ENCODE results near the gene P2RY2. TPM values are rescaled to one million over a fixed set of nuclear protein-coding genes. Genes with fewer than 3 reads are reported as not detected.

The P2RY2 gene
- total RNA-seq, 6 donors from 2014 or later: 7.8 to 15.0 (median 11.7) TPM

DNA sequence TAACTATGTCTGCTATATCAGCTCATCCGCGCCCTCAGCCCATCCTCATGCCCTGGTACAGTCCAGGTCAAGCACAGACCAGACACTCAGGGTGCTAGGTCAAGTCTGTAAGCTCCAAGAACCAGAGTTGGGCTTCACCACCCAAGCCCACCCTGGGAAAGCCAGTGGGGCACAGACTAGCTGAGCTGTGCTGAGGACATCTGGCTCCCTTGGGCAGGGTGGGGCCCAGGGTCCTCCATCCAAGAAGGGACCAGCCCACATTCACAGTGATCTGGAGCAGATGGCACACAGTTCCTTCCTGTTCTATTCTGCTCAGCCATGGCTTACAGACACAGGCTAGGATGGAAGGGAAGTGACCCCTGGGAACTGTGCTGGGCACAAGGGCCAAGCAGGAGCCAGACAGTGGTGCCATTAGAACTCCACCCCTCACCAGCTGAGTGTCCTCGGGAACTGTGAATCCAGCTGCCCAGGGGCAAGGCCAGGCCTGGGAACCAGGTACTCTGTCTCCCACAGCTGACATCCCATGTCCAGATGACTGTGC lies 63.2 kb downstream of the P2RY2 start:
- WGBS, 2 donors: 85% methylated on average over 3 of the region's 3 CpGs; no CpG with 5 or more reads in 1 of the 2 donors
- Histone ChIP-seq H3K27ac (peak overlapping the region in 1 of 4 donors; percentile 69), H3K36me3 (no peaks in the 10 kb centered on the region), H3K27me3 (no peaks in the 10 kb centered on the region), H3K4me1 (peaks cover 0 to 9% (median 2%) of the 10 kb centered on the region in 4 donors), H3K4me3 (no peak overlapping the region), H3K9me3 (no peaks in the 10 kb centered on the region)
- no peak for DNase-seq
- peak; percentile 58 to 76 for ATAC-seq (ENCODE audit: low FRiP score in 2 of 2)
- no peak for TF ChIP-seq POLR2AphosphoS5 (IDR thresholded peaks at IDR 0.05)
- TF ChIP-seq EP300 (IDR thresholded peaks at IDR 0.05): no peak
- TF ChIP-seq, protein P1, sequence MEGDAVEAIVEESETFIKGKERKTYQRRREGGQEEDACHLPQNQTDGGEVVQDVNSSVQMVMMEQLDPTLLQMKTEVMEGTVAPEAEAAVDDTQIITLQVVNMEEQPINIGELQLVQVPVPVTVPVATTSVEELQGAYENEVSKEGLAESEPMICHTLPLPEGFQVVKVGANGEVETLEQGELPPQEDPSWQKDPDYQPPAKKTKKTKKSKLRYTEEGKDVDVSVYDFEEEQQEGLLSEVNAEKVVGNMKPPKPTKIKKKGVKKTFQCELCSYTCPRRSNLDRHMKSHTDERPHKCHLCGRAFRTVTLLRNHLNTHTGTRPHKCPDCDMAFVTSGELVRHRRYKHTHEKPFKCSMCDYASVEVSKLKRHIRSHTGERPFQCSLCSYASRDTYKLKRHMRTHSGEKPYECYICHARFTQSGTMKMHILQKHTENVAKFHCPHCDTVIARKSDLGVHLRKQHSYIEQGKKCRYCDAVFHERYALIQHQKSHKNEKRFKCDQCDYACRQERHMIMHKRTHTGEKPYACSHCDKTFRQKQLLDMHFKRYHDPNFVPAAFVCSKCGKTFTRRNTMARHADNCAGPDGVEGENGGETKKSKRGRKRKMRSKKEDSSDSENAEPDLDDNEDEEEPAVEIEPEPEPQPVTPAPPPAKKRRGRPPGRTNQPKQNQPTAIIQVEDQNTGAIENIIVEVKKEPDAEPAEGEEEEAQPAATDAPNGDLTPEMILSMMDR (IDR thresholded peaks at IDR 0.05): no peak
- no peak for TF ChIP-seq POLR2A (IDR thresholded peaks at IDR 0.05)

DNA sequence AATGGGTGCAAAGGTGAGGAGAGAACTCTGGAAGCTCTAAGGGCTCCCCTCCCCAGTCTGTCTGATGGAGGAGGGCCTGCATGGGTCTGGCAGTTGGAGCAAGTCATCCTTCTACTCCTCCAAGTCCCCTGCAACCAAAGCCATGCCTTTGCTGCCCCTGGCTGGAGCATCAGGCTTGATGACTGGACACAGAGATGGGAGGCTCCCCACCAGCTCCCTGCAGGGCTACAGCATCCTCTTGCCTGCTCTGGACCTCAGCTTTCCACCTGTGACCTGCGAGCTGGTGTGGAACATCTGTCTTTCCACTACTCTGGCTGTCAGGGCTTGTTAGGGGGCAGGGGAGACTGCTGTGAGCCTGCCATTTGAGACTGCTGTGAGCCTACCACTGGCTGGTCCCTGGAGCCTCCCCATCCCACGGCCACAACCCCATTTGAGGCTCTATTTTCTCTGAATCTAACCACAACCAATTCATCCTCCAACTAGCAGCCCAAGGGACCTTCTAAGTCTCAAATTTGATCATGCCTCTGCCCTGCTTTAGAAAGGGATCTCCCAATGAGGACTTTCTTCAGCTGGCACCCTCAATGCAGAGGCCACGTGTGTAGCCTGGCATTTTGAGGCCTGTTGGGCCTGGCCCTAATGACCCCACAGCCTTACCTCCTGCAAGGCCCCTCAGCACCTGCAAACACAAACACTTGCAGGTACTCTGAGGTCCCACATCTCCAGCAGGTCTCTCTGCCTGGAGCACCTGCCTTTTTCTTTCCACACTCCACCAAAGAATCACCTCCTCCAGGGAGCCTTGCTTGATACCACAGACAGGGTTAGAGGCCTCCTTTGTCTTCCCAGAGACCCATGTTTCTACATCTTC lies 63.9 kb downstream of the P2RY2 start:
- H3K27ac ChIP-seq: peak overlapping the region in 1 of 4 donors; percentile 69
- ATAC-seq (ENCODE audit: low FRiP score in 2 of 2): no peak
- DNase-seq: no peak

DNA sequence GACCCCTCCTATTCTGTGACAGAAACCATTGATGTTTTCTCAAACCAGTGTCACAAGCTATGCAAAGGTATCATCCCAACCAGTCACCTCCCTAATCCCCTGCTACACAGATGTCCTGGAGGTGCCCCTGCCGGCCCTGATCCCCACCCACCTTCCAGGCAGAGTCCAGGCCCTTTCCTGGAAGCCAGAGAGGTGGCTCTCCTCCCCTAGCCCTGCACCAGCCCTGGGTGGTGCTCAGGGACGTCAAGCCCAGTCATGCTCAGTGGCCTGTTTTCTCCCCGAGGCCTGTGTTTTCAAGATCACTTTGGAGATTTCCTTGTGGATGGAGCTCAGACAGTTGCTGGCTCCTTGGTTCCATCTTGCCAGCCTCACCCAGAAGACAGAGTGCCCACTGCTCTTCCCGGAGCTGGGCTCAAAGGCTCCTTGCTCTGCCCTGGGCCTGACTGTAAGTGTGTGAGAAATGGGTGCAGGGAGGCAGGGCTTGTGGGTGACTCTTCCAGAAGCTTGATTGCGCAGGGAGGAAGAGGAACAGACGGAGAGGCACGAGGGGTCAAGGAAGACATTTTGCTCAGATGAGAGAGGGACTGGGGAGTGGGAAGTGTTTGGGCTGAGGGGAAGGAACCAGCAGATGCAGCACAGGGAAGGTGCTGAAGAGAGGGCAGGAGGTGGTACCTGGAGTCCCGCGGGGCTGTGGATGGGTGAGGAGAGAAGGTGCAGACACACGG lies 65.4 kb downstream of the P2RY2 start:
- no peak for DNase-seq
- no peak for ATAC-seq (ENCODE audit: low FRiP score in 2 of 2)
- H3K9me3 ChIP-seq: no peaks in the 10 kb centered on the region
- TF ChIP-seq POLR2A (IDR thresholded peaks at IDR 0.05) (no peak), EP300 (IDR thresholded peaks at IDR 0.05) (no peak), POLR2AphosphoS5 (IDR thresholded peaks at IDR 0.05) (no peak)
- TF ChIP-seq, protein P1 (IDR thresholded peaks at IDR 0.05): no peak
- WGBS, 2 donors: 69 to 74% methylated on average over 8 to 10 of the region's 10 CpGs
- no peaks in the 10 kb centered on the region for H3K36me3 ChIP-seq
- no peak overlapping the region for H3K4me3 ChIP-seq
- peaks cover 10 to 21% (median 14%) of the 10 kb centered on the region in 4 donors for H3K4me1 ChIP-seq
- H3K27me3 ChIP-seq: no peaks in the 10 kb centered on the region
- H3K27ac ChIP-seq: no peak overlapping the region

More for the DNA sequence above, 63.9 kb downstream of the P2RY2 start:
- Histone ChIP-seq H3K36me3 (no peaks in the 10 kb centered on the region), H3K4me3 (no peak overlapping the region), H3K27me3 (no peaks in the 10 kb centered on the region), H3K4me1 (peaks cover 0 to 9% (median 2%) of the 10 kb centered on the region in 4 donors), H3K9me3 (no peaks in the 10 kb centered on the region)
- no peak for TF ChIP-seq POLR2A (IDR thresholded peaks at IDR 0.05)
- TF ChIP-seq EP300 (IDR thresholded peaks at IDR 0.05): no peak
- no peak for TF ChIP-seq POLR2AphosphoS5 (IDR thresholded peaks at IDR 0.05)
- TF ChIP-seq, protein P1 (IDR thresholded peaks at IDR 0.05): no peak
- WGBS, 2 donors: 83 to 84% methylated on average over 2 to 3 of the region's 3 CpGs

DNA sequence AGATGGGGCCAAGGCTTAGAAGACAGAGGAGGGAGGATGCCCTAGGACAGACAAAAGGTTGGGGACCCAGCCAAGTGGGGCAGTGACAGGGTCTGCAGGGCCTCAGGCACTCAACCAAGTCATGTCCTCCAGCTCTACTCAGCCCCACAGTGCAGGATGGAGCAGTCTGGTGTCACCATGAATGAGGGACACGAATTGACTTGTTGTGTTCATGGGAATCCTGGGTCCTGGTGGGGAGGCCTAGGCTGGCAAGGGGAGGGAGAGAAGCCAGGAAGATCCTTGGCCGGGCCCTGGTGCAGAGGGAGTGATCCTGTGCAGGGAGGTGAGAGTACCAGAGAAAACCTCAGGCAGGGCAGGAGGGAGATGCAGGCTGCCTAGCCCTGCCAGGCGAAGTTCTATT lies 66.0 kb downstream of the P2RY2 start:
- Histone ChIP-seq H3K4me3 (no peak overlapping the region), H3K36me3 (no peaks in the 10 kb centered on the region), H3K27me3 (no peaks in the 10 kb centered on the region), H3K9me3 (no peaks in the 10 kb centered on the region), H3K4me1 (peaks cover 17 to 28% (median 20%) of the 10 kb centered on the region in 4 donors), H3K27ac (no peak overlapping the region)
- no peak for DNase-seq
- ATAC-seq (ENCODE audit: low FRiP score in 2 of 2): no peak
- no peak for TF ChIP-seq POLR2A (IDR thresholded peaks at IDR 0.05)
- 77 to 88% methylated on average over 3 of the region's 3 CpGs for WGBS, 2 donors

DNA sequence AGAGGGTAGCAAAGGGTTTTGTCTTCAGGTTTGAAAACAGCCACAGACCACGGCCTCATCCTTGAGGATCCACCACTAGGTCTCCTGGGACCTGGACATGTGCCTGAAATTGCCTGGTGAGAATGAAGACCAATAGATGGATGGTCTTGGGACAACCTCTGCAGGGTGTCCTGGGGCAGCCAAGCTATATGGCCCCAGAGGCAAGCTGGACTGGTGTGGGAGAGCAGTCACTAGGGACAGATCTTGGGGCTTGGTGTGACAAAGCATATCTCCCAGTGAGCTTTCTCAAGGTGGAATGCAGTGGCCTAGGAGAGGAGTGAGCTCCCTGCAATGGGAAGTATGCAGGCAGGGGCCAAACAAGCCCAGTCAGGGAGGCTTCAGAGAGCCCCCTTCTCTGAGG lies 67.6 kb downstream of the P2RY2 start:
- no peak overlapping the region for H3K4me3 ChIP-seq
- 100% methylated on average over 1 of the region's 1 CpG for WGBS, 2 donors
- H3K36me3 ChIP-seq: no peaks in the 10 kb centered on the region
- ATAC-seq (ENCODE audit: low FRiP score in 2 of 2): no peak
- peaks cover 25 to 36% (median 29%) of the 10 kb centered on the region in 4 donors for H3K4me1 ChIP-seq
- H3K27ac ChIP-seq: no peak overlapping the region
- TF ChIP-seq POLR2A (IDR thresholded peaks at IDR 0.05) (no peak), POLR2AphosphoS5 (IDR thresholded peaks at IDR 0.05) (no peak)
- DNase-seq: no peak
- H3K27me3 ChIP-seq: no peaks in the 10 kb centered on the region
- no peaks in the 10 kb centered on the region for H3K9me3 ChIP-seq

Other genes with a start within 250 kb of the P2RY2 start
- 10 to 100 TPM; 22.5 to 55.6 (median 42.7) TPM for gene FCHSD2, start 76.0 kb upstream of the P2RY2 start, total RNA-seq
- gene P2RY6, start 54.1 kb downstream of the P2RY2 start, total RNA-seq: 1 to 10 TPM in 3 of 6 donors, under 1 TPM in 2, not detected in 1; 0.30 to 5.3 (median 1.4) TPM
- 100 to 1,000 TPM in 2 of 6 donors, 10 to 100 TPM in 4; 48.1 to 140 (median 65.1) TPM for gene ARHGEF17, start 90.0 kb downstream of the P2RY2 start, total RNA-seq
- gene RELT, start 158.1 kb downstream of the P2RY2 start, total RNA-seq: 10 to 100 TPM in 5 of 6 donors, 1 to 10 TPM in 1; 4.9 to 27.0 (median 19.2) TPM